Endothelial cell of umbilical vein (primary cell): ENCODE results near the gene SP3. TPM values are rescaled to one million over a fixed set of nuclear protein-coding genes. Genes with fewer than 3 reads are reported as not detected.

ENCODE experiments used
- BruUV-seq: library from RNA; stranded (reverse); fragments of 400-500 nt; replicated peaks from 2 replicates; lab custom pipeline; 2021; lab: Mats Ljungman, UMichigan
- CTCF ChIA-PET: fragments of 300-600, 350-600 bp; sonication (Branson Sonifier 250); formaldehyde crosslinking; loops from one replicate; lab custom pipeline; 2021; ENCODE audit warnings: antibody characterized with exemption, inconsistent platforms; lab: Charles Lee
- POLR2A ChIA-PET: fragments of 300-600, 350-600 bp; sonication (Branson Sonifier 250); formaldehyde crosslinking; loops from one replicate; lab custom pipeline; 2021; ENCODE audit warnings: antibody characterized with exemption, inconsistent platforms; lab: Charles Lee
- DNase-seq: peaks from one replicate; pipeline ENCODE4 v3.0.0-alpha.2; 2011; ENCODE audit warnings: low read depth, low spot score
- FAIRE-seq: peaks from 2 replicates; lab custom pipeline; 2011; peaks lifted over from hg19 to GRCh38; lab: Jason Lieb, UNC
- H2AFZ ChIP-seq: 2 replicates; pipeline ENCODE4 v1.6.0; 2012; ENCODE audit warnings: low read depth, low read length, control low read depth, inconsistent platforms
- H3K27ac ChIP-seq: 2 replicates; pipeline ENCODE4 v1.5.1; 2011; ENCODE audit warnings: low read depth, mild to moderate bottlenecking, control low read depth, low read length, moderate library complexity; ENCODE audit not compliant: insufficient read depth
- H3K27me3 ChIP-seq, 2 experiments: 2 replicates each; pipeline versions ENCODE4 v1.6.0 to v1.6.1; 2011; ENCODE audit warnings: low read length in 2 of 2, mixed read lengths in 1 of 2; ENCODE audit not compliant: control insufficient read depth in 2 of 2, insufficient read depth in 2 of 2
- H3K36me3 ChIP-seq, 2 experiments: 2 replicates in 1 of 2; 3 replicates in 1 of 2; pipeline ENCODE4 v1.5.1; 2011; ENCODE audit warnings: low read length in 2 of 2, mild to moderate bottlenecking in 1 of 2, moderate library complexity in 1 of 2; ENCODE audit not compliant: control insufficient read depth in 2 of 2, insufficient read depth in 2 of 2; ENCODE audit errors: extremely low read depth in 1 of 2
- H3K4me1 ChIP-seq: 3 replicates; pipeline ENCODE4 v1.5.1; 2011; ENCODE audit warnings: mild to moderate bottlenecking, low read length; ENCODE audit not compliant: control insufficient read depth, insufficient read depth; ENCODE audit errors: extremely low read depth
- H3K4me2 ChIP-seq: 2 replicates; pipeline ENCODE4 v1.6.1; 2011; ENCODE audit warnings: low read length, control low read depth, mixed read lengths; ENCODE audit not compliant: insufficient read depth
- H3K4me3 ChIP-seq, 3 experiments: fragments of 200-600 bp in 1 of 3; sonication (generic), shearing (Covaris generic) in 1 of 3; replicated peaks in 1 of 3; 2 replicates each; pipeline ENCODE4 v1.5.1; 2011 to 2016; ENCODE audit warnings: control low read depth in 3 of 3, low read length in 3 of 3, mild to moderate bottlenecking in 2 of 3, inconsistent platforms in 1 of 3, low read depth in 1 of 3, moderate library complexity in 1 of 3; ENCODE audit not compliant: insufficient read depth in 1 of 3
- H3K79me2 ChIP-seq: 2 replicates; pipeline ENCODE4 v1.6.0; 2012; ENCODE audit warnings: low read length, inconsistent platforms; ENCODE audit not compliant: control insufficient read depth, insufficient read depth
- H3K9ac ChIP-seq: replicated peaks from 2 replicates; pipeline ENCODE3; 2011; ENCODE audit warnings: low read length, control low read depth; ENCODE audit not compliant: insufficient read depth; ENCODE audit errors: extremely low read depth
- H3K9me1 ChIP-seq: replicated peaks from 3 replicates; pipeline ENCODE4 v1.6.0; 2011; ENCODE audit warnings: mild to moderate bottlenecking, low read length; ENCODE audit not compliant: control insufficient read depth, insufficient read depth; ENCODE audit errors: extremely low read depth
- H3K9me3 ChIP-seq: replicated peaks from 2 replicates; pipeline ENCODE4 v1.5.1; 2012; ENCODE audit warnings: low read length, inconsistent platforms; ENCODE audit not compliant: control insufficient read depth, insufficient read depth
- H4K20me1 ChIP-seq: replicated peaks from 2 replicates; pipeline ENCODE3; 2011; ENCODE audit warnings: mild to moderate bottlenecking, low read length; ENCODE audit not compliant: control insufficient read depth, insufficient read depth; ENCODE audit errors: extremely low read depth
- EZH2 ChIP-seq: IDR thresholded peaks from 2 replicates; pipeline ENCODE4 v1.6.1; 2012; ENCODE audit warnings: borderline replicate concordance, low read depth, mild to moderate bottlenecking, moderate library complexity, low read length, inconsistent platforms; ENCODE audit not compliant: severe bottlenecking
- FOS ChIP-seq: IDR thresholded peaks from 2 replicates; pipeline ENCODE4 v1.6.1; 2011; ENCODE audit warnings: mild to moderate bottlenecking, low read length, moderate library complexity, borderline replicate concordance; ENCODE audit not compliant: insufficient read depth
- GATA2 ChIP-seq: IDR thresholded peaks from 2 replicates; pipeline ENCODE4 v1.7.0; 2011; ENCODE audit warnings: low read depth, mild to moderate bottlenecking, moderate library complexity, mixed read lengths, low read length; ENCODE audit not compliant: insufficient read length, insufficient read depth
- JUN ChIP-seq: IDR thresholded peaks from 2 replicates; pipeline ENCODE4 v1.6.1; 2011; ENCODE audit warnings: borderline replicate concordance, low read depth; ENCODE audit not compliant: insufficient read length, insufficient read depth
- MAX ChIP-seq: IDR thresholded peaks from 2 replicates; pipeline ENCODE4 v1.6.1; 2011; ENCODE audit not compliant: insufficient read depth, insufficient read length
- MYC ChIP-seq: IDR thresholded peaks from one replicate; pipeline ENCODE4 v1.6.1; 2011; ENCODE audit warnings: mild to moderate bottlenecking, low read depth, low read length
- POLR2A ChIP-seq: IDR thresholded peaks from 2 replicates; pipeline ENCODE4 v1.6.1; 2012; ENCODE audit warnings: low read depth, mild to moderate bottlenecking, control low read depth, low read length
- POLR2AphosphoS5 ChIP-seq: IDR thresholded peaks from 2 replicates; pipeline ENCODE4 v1.6.1; 2012; ENCODE audit warnings: low read depth, mild to moderate bottlenecking, control low read depth, low read length, moderate library complexity; ENCODE audit not compliant: insufficient read depth
- dilution Hi-C: fragments of 300-500 bp; cut with MboI; formaldehyde crosslinking; loops from one replicate; pipeline ENCODE4 v1.15.0; 2019; ENCODE audit warnings: low sequenced_read_pairs; ENCODE audit not compliant: extremely low pct_ligation_motif_present
- intact Hi-C: fragments of 100-400 bp; cut with micrococcal nuclease; formaldehyde crosslinking; loops from one replicate; pipeline ENCODE4 v1.10.0; 2022
- polyA plus RNA-seq, 4 experiments: library from polyadenylated mRNA; depleted of rRNA in 3 of 4; stranded (reverse) in 3 of 4; unstranded in 1 of 4; fragments of >200 nt; gene quantifications; 2 replicates each; pipeline versions ENCODE4 v1.2.1 to v1.2.3, GENCODE V29; 2011 to 2012; ENCODE audit warnings: missing spikeins in 1 of 4
- total RNA-seq: library from RNA; stranded (reverse); gene quantifications from 2 replicates; pipeline ENCODE4 v1.2.3, GENCODE V29; 2021
- TF ChIP-seq, protein P1 (sequence below), 2 donors: IDR thresholded peaks; 1 replicate in 1 of 2; 2 replicates in 1 of 2; pipeline ENCODE4 v1.5.1; 2011; ENCODE audit warnings: low read length in 2 of 2, mild to moderate bottlenecking in 2 of 2, moderate library complexity in 2 of 2, control low read depth in 1 of 2, inconsistent platforms in 1 of 2, low read depth in 1 of 2; ENCODE audit not compliant: insufficient read depth in 1 of 2; ENCODE audit errors: extremely low read depth in 1 of 2

SP3 gene
- total and polyA plus RNA-seq, 2 donors (not counting 3 experiments of a cell fraction or from before 2014, with no cell fraction given) = 23.9 to 59.0 TPM

DNA sequence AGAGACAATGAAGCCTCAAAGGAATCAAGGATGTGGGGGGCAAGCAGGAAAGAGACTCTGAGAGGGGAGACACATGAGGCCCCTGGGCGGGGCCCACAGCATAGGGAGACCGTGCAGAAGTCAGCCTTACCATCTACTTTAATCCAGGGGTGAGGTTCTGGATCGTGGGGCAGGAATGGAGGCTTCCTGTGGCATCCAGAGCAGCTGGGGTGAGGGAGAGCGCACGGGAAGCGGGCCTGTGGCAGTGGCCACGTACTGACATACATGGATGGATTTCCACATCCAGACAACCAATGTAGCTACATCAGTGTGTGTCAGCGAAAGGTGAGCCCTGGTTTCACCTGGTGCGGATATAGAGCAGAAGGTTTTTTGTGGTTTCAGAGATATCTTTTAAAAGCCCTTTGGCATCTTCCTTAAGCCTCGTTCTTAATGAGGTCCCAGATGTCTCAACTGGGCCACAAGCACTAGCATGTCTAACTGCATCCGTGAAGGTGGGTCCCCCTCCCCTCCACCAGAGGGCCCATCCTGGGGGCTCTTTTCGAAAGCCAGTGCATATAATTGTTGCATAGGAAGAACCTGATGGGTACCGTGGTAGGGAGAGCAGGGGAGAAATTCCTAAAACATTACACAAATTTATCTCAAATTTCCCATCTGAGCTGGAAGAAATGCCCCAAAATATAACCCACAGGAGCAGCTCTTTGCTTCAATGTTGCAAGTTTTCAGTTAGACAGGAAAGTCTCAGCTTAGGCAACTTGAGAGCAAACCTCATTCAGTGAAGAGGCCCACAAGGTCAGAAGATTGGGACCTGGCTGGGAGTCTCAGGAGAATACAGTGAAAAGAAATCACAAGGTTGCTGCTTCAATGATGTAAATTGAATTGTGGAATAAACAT is 90.9 kb downstream of the SP3 start:
- Histone ChIP-seq H2AFZ (no peak overlapping the region), H4K20me1 (no peaks in the 10 kb centered on the region), H3K9ac (no peak overlapping the region), H3K27ac (no peak overlapping the region), H3K9me3 (no peaks in the 10 kb centered on the region), H3K79me2 (no peaks in the 10 kb centered on the region), H3K27me3 (peaks cover 5 to 11% of the 10 kb centered on the region in 2 experiments), H3K4me2 (no peak overlapping the region), H3K4me3 (no peak overlapping the region), H3K36me3 (no peaks in the 10 kb centered on the region), H3K9me1 (no peaks in the 10 kb centered on the region), H3K4me1 (no peaks in the 10 kb centered on the region)
- FAIRE-seq (no peak), DNase-seq (no peak)
- BruUV-seq = no TSS peak
- POLR2A ChIA-PET = no interaction called here
- dilution Hi-C loops = no loop called here
- intact Hi-C loops = no loop called here
- CTCF ChIA-PET = interaction anchor here (0.9 to 3.1 kb wide), 3 partner anchors 10 to 154 kb away, joined by 3 to 10 read pairs (median 3); no protein-coding TSS in a partner anchor
- TF ChIP-seq MAX (no peak), JUN (no peak), POLR2AphosphoS5 (no peak), FOS (no peak), MYC (no peak), POLR2A (no peak), EZH2 (no peak), GATA2 (no peak)
- TF ChIP-seq, protein P1, sequence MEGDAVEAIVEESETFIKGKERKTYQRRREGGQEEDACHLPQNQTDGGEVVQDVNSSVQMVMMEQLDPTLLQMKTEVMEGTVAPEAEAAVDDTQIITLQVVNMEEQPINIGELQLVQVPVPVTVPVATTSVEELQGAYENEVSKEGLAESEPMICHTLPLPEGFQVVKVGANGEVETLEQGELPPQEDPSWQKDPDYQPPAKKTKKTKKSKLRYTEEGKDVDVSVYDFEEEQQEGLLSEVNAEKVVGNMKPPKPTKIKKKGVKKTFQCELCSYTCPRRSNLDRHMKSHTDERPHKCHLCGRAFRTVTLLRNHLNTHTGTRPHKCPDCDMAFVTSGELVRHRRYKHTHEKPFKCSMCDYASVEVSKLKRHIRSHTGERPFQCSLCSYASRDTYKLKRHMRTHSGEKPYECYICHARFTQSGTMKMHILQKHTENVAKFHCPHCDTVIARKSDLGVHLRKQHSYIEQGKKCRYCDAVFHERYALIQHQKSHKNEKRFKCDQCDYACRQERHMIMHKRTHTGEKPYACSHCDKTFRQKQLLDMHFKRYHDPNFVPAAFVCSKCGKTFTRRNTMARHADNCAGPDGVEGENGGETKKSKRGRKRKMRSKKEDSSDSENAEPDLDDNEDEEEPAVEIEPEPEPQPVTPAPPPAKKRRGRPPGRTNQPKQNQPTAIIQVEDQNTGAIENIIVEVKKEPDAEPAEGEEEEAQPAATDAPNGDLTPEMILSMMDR (IDR thresholded peaks at IDR 0.05; ENCODE audit: extremely low read depth in 1 of 2, insufficient read depth in 1 of 2, low read depth in 1 of 2, low read length in 2 of 2) = no peak
